Lower leg skin (tissue), 3 donors: ENCODE measurements around the gene MYT1.
"Not testable (repeated sequence)": the region's sequence is repeated elsewhere in the genome, so short reads cannot be mapped to it uniquely, and the experiment has no call there.

Experiments
- POLR2A ChIP-seq, 2 donors: fragments of 450-650 bp; IDR thresholded peaks; one replicate each; pipeline ENCODE4 v1.6.1; 2016 to 2017; ENCODE audit warnings: antibody characterized with exemption in 2 of 2, mild to moderate bottlenecking in 1 of 2, moderate library complexity in 1 of 2
- TF ChIP-seq, protein P1 (sequence below), 3 donors: fragments of 450-650 bp; IDR thresholded peaks; one replicate each; pipeline ENCODE4 v1.5.1; 2016; ENCODE audit warnings: antibody characterized with exemption in 3 of 3, mild to moderate bottlenecking in 3 of 3, moderate library complexity in 2 of 3

DNA sequence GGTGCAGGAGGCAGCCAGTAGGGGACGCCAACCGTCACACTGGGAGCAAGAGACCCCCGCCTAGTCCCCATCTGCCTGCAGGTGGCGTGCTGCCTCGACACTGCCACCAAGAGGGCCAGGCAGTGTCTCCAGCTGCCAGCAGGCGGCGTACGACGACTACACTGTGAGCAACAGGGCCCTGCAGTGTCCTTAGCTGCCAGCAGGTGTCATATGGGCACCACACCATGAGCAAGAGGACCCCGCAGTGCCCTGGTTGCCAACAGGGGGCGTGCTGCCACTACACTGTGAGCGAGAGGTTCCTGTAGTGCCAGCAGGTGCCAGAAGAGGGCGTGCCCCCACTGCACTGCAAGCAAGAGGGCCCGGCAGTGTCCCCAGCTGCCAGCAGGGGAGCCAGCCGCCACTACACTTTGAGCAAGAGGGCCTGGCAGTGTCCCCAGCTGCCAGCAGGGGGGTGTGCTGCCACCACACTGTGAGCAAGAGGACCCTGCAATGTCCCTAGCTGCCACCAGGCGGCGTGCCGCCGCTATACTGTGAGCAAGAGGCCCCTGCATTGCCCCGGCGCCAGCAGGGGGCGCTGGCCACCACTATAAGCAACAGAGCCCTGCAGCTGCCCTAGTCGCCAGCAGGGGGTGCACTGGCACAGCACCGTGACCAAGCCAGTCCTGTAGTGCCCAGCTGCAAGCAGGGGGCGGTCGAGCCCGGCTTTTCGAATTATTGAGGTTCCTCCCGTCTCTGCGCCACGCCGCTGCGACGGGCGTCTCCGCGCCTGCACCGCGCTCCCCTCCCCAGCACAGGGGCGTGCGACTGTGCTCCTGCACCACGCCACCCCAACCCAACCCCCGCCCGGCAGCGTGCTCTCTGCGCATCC lies 121.6 kb downstream of the MYT1 start:
- TF ChIP-seq, protein P1, sequence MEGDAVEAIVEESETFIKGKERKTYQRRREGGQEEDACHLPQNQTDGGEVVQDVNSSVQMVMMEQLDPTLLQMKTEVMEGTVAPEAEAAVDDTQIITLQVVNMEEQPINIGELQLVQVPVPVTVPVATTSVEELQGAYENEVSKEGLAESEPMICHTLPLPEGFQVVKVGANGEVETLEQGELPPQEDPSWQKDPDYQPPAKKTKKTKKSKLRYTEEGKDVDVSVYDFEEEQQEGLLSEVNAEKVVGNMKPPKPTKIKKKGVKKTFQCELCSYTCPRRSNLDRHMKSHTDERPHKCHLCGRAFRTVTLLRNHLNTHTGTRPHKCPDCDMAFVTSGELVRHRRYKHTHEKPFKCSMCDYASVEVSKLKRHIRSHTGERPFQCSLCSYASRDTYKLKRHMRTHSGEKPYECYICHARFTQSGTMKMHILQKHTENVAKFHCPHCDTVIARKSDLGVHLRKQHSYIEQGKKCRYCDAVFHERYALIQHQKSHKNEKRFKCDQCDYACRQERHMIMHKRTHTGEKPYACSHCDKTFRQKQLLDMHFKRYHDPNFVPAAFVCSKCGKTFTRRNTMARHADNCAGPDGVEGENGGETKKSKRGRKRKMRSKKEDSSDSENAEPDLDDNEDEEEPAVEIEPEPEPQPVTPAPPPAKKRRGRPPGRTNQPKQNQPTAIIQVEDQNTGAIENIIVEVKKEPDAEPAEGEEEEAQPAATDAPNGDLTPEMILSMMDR (IDR thresholded peaks at IDR 0.05) = peak in 1 of 3 donors; percentile 61
- TF ChIP-seq POLR2A (IDR thresholded peaks at IDR 0.05) = not testable (repeated sequence)
